ENCODE measurements around the gene LRRC75A. TPM values are rescaled to one million over a fixed set of nuclear protein-coding genes. Genes with fewer than 3 reads are reported as not detected.

Gene LRRC75A
- total RNA-seq, 2 donors from 2014 or later: 3.2 to 5.0 TPM

DNA sequence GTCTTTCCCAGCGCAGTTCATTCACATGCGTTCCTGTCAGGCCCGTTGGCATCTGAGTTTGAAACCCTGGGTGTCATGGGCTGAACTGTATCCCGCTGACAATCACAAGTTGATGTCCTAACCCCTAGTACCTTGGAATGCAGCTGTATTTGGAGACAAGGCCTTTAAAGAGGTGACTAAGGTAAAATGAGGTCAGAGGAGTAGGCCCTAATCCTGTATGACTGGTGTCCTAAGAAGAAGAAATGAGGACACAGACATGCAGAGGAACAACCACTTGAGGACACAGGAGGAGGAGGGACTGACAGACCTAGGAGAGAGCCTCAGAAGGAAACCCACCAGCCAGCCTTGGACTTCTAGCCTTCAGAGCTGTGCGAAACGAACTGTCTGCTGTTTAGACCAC lies 43.5 kb downstream of the LRRC75A start:
- H3K27ac ChIP-seq (ENCODE audit: low read depth, low read length): no peak overlapping the region
- H3K4me3 Mint-ChIP-seq: no peak overlapping the region

DNA sequence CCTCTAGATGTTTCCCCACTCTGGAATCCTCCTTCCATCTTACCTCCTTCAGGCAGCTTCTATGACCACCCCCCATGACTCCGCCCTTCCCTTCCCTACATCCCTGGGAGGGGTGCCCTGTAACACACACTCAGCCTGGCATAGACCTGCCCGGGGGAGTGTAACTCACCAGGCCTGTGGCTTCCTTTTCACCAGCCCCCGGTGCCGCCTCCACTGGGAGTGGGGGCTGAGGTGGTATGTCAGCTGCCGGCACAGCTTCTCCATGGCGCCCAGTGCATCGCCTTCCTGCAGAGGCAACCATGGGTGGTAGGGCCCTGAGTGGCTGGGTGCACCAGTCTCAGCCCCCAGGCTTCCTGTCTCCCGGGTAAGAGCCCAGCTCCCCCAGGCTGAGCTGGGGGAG lies 44.3 kb downstream of the LRRC75A start:
- H3K27me3 Mint-ChIP-seq (ENCODE audit: insufficient read depth): no peaks in the 10 kb centered on the region
- Histone ChIP-seq H3K36me3 (ENCODE audit: control insufficient read depth, insufficient read depth, low read length) (peaks cover 51% of the 10 kb centered on the region), H3K9ac (ENCODE audit: extremely low read depth, low read length, poor library complexity, severe bottlenecking) (no peak overlapping the region), H3K9me3 (ENCODE audit: control insufficient read depth, low read length) (no peaks in the 10 kb centered on the region), H3K4me3 (ENCODE audit: low read length) (no peak overlapping the region), H3K27ac (ENCODE audit: low read depth, low read length) (no peak overlapping the region), H3K4me1 (ENCODE audit: control insufficient read depth, insufficient read depth, low read length) (peaks cover 4% of the 10 kb centered on the region), H3K27me3 (ENCODE audit: control insufficient read depth, insufficient read depth, low read length, poor library complexity, severe bottlenecking) (no peaks in the 10 kb centered on the region)
- H3K27ac Mint-ChIP-seq: peak overlapping the region; percentile 44
- TF ChIP-seq, protein P1, sequence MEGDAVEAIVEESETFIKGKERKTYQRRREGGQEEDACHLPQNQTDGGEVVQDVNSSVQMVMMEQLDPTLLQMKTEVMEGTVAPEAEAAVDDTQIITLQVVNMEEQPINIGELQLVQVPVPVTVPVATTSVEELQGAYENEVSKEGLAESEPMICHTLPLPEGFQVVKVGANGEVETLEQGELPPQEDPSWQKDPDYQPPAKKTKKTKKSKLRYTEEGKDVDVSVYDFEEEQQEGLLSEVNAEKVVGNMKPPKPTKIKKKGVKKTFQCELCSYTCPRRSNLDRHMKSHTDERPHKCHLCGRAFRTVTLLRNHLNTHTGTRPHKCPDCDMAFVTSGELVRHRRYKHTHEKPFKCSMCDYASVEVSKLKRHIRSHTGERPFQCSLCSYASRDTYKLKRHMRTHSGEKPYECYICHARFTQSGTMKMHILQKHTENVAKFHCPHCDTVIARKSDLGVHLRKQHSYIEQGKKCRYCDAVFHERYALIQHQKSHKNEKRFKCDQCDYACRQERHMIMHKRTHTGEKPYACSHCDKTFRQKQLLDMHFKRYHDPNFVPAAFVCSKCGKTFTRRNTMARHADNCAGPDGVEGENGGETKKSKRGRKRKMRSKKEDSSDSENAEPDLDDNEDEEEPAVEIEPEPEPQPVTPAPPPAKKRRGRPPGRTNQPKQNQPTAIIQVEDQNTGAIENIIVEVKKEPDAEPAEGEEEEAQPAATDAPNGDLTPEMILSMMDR (conservative IDR thresholded peaks at IDR 0.05): no peak
- H3K4me1 Mint-ChIP-seq: no peaks in the 10 kb centered on the region
- no peaks in the 10 kb centered on the region for H3K9me3 Mint-ChIP-seq
- no peak for DNase-seq
- H3K4me3 Mint-ChIP-seq: no peak overlapping the region
- peaks cover 55% of the 10 kb centered on the region for H3K36me3 Mint-ChIP-seq (ENCODE audit: low read depth)
- 82 to 95% methylated on average over 2 to 8 of the region's 8 CpGs for WGBS, 2 experiments (ENCODE audit: insufficient coverage in 1 of 2, insufficient read length in 1 of 2)

More for the DNA sequence above, 43.5 kb downstream of the LRRC75A start:
- Mint-ChIP-seq H3K27me3 (ENCODE audit: insufficient read depth) (no peaks in the 10 kb centered on the region), H3K27ac (peak overlapping the region; percentile 67), H3K36me3 (ENCODE audit: low read depth) (peaks cover 51% of the 10 kb centered on the region), H3K9me3 (no peaks in the 10 kb centered on the region), H3K4me1 (peaks cover 2% of the 10 kb centered on the region)
- H3K36me3 ChIP-seq (ENCODE audit: control insufficient read depth, insufficient read depth, low read length): peaks cover 43% of the 10 kb centered on the region
- DNase-seq: no peak
- no peaks in the 10 kb centered on the region for H3K9me3 ChIP-seq (ENCODE audit: control insufficient read depth, low read length)
- WGBS, 2 experiments (ENCODE audit: insufficient coverage in 1 of 2, insufficient read length in 1 of 2): 93 to 95% methylated on average over 3 to 6 of the region's 6 CpGs
- H3K9ac ChIP-seq (ENCODE audit: extremely low read depth, low read length, poor library complexity, severe bottlenecking): no peak overlapping the region
- no peak overlapping the region for H3K4me3 ChIP-seq (ENCODE audit: low read length)
- H3K4me1 ChIP-seq (ENCODE audit: control insufficient read depth, insufficient read depth, low read length): peaks cover 3% of the 10 kb centered on the region
- TF ChIP-seq, protein P1 (conservative IDR thresholded peaks at IDR 0.05): no peak
- H3K27me3 ChIP-seq (ENCODE audit: control insufficient read depth, insufficient read depth, low read length, poor library complexity, severe bottlenecking): no peaks in the 10 kb centered on the region

DNA sequence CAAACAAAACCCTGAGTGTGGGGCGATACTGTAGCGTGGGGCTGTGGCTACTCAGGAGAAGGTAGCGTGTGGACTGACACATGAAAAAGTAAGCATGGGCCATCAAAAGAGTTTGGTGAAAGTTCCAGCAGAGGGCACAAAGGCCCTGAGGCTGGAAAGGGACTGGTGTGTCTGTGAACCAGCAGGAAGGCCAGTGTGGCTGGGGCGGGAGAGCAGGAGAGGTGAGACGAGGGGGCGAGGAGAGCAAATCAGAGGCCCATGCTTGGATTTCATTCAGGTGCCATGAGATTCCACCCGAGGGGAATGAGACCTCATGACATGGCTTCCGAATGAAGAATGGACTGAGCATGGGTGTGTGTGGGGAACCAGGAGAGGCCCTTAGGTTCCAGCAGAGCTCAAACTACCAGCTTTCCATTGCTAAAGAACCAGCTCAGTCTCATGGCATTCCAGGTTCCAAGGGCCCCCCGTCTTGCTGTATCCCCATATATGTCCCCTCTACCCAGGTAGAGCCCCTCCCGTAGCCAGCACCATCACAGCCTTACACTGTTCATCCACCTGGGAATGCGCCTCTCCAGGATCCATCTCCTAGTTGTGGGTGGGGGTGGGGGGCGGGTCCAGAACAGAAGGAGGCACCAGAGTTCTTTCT lies 45.5 kb downstream of the LRRC75A start:
- WGBS, 2 experiments (ENCODE audit: insufficient coverage in 1 of 2, insufficient read length in 1 of 2): 96% methylated on average over 6 to 10 of the region's 12 CpGs
- TF ChIP-seq, protein P1 (conservative IDR thresholded peaks at IDR 0.05): peak; percentile 49
- Mint-ChIP-seq H3K9me3 (no peaks in the 10 kb centered on the region), H3K27me3 (ENCODE audit: insufficient read depth) (no peaks in the 10 kb centered on the region), H3K4me3 (no peak overlapping the region), H3K27ac (peak overlapping the region; percentile 84), H3K36me3 (ENCODE audit: low read depth) (peaks cover 67% of the 10 kb centered on the region), H3K4me1 (peaks cover 10% of the 10 kb centered on the region)
- Histone ChIP-seq H3K27me3 (ENCODE audit: control insufficient read depth, insufficient read depth, low read length, poor library complexity, severe bottlenecking) (no peaks in the 10 kb centered on the region), H3K4me1 (ENCODE audit: control insufficient read depth, insufficient read depth, low read length) (peaks cover 4% of the 10 kb centered on the region), H3K27ac (ENCODE audit: low read depth, low read length) (peak overlapping the region; percentile 2), H3K9me3 (ENCODE audit: control insufficient read depth, low read length) (no peaks in the 10 kb centered on the region), H3K9ac (ENCODE audit: extremely low read depth, low read length, poor library complexity, severe bottlenecking) (no peak overlapping the region), H3K4me3 (ENCODE audit: low read length) (no peak overlapping the region), H3K36me3 (ENCODE audit: control insufficient read depth, insufficient read depth, low read length) (peaks cover 63% of the 10 kb centered on the region)
- peak; percentile 84 for DNase-seq

Data from endodermal cell (in vitro differentiated cells).